AG04450 (cell line): Measurements from ENCODE around the gene FAM219A. TPM values are rescaled to one million over a fixed set of nuclear protein-coding genes. Genes with fewer than 3 reads are reported as not detected.

Experiments
- CTCF ChIA-PET: fragments of 300-600, 350-600 bp; formaldehyde crosslinking; extraction: SDS; loops from one replicate; lab custom pipeline; 2022; ENCODE audit warnings: antibody characterized with exemption, inconsistent platforms; lab: Charles Lee
- POLR2A ChIA-PET: fragments of 350-600 bp; formaldehyde crosslinking; extraction: SDS; loops from one replicate; lab custom pipeline; 2021; ENCODE audit warnings: antibody characterized with exemption, inconsistent platforms; lab: Yijun Ruan, JAX
- DNase-seq: peaks from one replicate; pipeline ENCODE4 v3.0.0-alpha.2; 2011; ENCODE audit warnings: low read depth, low spot score
- H3K27ac ChIP-seq: one replicate; pipeline ENCODE4 v1.5.1; 2012; ENCODE audit warnings: low read depth, low read length, control low read depth
- H3K27me3 ChIP-seq: one replicate; pipeline ENCODE4 v1.6.0; 2012; ENCODE audit warnings: low read length; ENCODE audit not compliant: control insufficient read depth, insufficient read depth
- H3K4me3 ChIP-seq: 2 replicates; pipeline ENCODE4 v1.5.1; 2011; ENCODE audit warnings: mild to moderate bottlenecking, low read depth, low read length, control low read depth
- H3K9me3 ChIP-seq: 2 replicates; pipeline ENCODE4 v1.5.1; 2012; ENCODE audit warnings: low read length; ENCODE audit not compliant: control insufficient read depth, insufficient read depth
- polyA plus RNA-seq: library from polyadenylated mRNA; depleted of rRNA; stranded (reverse); fragments of >200 nt; gene quantifications from 2 replicates; pipeline ENCODE4 v1.2.3, GENCODE V29; 2011
- TF ChIP-seq, protein P1 (sequence below): IDR thresholded peaks from 2 replicates; pipeline ENCODE4 v1.5.1; 2011; ENCODE audit warnings: low read depth, low read length, control low read depth, inconsistent platforms

FAM219A gene
- polyA plus RNA-seq, 1 experiment = 8.0 TPM

DNA sequence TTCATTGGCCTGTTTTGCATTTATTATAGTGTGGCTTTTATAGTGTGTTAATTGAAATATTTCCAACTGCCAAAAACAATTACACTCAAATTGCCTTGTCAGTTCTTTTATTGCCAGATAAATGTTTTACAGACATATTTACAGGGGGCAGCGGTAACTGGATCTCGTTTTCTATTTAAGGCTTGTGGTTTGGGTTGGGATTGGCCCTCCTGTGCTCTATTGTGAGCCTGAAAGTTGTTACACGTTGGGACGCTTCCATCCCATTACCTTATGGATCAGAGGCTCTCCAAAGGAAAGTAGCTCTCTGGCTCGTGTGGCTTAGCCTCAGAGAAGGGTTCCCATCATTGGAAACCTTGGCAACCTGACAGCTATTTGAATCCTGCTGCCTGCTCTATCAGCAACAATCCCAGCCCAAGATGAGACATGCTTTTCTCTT, 21.1 kb upstream of the FAM219A start:
- CTCF ChIA-PET = interaction anchor here (0.9 to 1.6 kb wide), 3 partner anchors 21 to 76 kb away, joined by 3 to 5 read pairs (median 3); no protein-coding TSS in a partner anchor
- TF ChIP-seq, protein P1, sequence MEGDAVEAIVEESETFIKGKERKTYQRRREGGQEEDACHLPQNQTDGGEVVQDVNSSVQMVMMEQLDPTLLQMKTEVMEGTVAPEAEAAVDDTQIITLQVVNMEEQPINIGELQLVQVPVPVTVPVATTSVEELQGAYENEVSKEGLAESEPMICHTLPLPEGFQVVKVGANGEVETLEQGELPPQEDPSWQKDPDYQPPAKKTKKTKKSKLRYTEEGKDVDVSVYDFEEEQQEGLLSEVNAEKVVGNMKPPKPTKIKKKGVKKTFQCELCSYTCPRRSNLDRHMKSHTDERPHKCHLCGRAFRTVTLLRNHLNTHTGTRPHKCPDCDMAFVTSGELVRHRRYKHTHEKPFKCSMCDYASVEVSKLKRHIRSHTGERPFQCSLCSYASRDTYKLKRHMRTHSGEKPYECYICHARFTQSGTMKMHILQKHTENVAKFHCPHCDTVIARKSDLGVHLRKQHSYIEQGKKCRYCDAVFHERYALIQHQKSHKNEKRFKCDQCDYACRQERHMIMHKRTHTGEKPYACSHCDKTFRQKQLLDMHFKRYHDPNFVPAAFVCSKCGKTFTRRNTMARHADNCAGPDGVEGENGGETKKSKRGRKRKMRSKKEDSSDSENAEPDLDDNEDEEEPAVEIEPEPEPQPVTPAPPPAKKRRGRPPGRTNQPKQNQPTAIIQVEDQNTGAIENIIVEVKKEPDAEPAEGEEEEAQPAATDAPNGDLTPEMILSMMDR = no peak
- POLR2A ChIA-PET = no interaction called here
- Histone ChIP-seq H3K4me3 (no peak overlapping the region), H3K27ac (no peak overlapping the region), H3K27me3 (peaks cover 28% of the 10 kb centered on the region), H3K9me3 (no peaks in the 10 kb centered on the region)
- no peak for DNase-seq

DNA sequence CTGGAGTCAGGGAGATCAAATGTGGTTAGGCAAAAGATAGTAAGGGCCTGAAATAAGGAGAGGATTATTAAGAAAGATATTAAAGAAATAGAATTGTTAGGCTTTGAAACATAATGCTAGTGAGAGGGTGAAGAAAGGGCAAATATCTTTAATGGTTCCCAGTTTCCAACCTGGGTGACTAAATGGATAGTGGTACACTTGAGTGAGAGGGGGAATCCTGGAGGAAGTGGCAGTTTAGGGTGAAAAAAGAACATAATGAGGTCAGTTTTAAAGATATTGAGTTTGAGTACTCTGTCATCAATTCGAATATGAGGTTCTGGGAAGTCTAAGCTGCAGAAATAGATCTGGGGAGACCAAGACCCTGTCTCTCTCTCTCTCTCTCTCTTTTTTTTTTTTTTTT, 19.2 kb upstream of the FAM219A start:
- DNase-seq = no peak
- Histone ChIP-seq H3K27ac (no peak overlapping the region), H3K9me3 (no peaks in the 10 kb centered on the region), H3K4me3 (no peak overlapping the region), H3K27me3 (peaks cover 28% of the 10 kb centered on the region)
- POLR2A ChIA-PET = no interaction called here
- CTCF ChIA-PET = no interaction called here
- TF ChIP-seq, protein P1 = no peak

DNA sequence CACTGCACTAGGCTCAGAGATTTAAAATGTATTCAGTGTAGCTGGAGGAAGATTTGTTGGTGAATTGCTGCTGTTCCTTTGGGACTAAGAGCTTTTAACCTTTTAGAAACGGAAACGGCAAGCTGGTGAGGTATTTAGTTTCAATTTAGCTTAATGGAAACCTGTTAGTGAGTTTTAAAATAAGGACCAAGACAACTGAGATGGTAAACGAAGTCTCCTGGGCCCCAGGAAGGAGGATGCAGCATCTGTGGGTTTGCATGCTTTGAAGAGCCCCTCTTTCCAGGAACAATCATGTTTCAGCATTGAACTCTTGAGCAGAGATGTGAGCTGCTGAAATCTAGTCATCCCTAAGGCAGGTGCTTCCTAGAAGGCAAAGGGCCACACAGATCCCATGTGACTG, 16.7 kb upstream of the FAM219A start:
- TF ChIP-seq, protein P1 = no peak
- H3K4me3 ChIP-seq = no peak overlapping the region
- no peak for DNase-seq
- POLR2A ChIA-PET = no interaction called here
- no peak overlapping the region for H3K27ac ChIP-seq
- CTCF ChIA-PET = interaction anchor here (0.8 kb wide), 1 partner anchor 25 kb away, joined by 3 read pairs; no protein-coding TSS in a partner anchor
- H3K9me3 ChIP-seq = no peaks in the 10 kb centered on the region
- H3K27me3 ChIP-seq = peaks cover 28% of the 10 kb centered on the region

DNA sequence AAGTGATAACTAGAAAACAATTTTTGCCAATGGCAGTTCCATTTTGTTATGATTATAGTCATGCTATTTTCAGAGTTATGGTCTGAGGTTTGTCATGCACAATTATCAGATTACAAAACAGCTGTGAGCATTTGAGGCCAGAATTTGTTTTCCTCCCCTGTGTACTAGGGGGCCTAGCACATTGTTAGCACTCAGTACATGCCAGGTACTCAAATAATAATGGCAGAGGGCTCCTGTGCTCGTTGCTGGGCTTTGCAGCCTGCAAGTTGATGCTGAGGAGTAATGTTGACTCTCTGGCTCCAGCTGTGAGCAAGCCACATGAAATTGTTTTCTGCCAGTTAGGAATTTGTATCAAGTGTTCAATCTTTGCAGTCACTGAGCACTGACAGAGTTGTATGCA, 7.1 kb upstream of the FAM219A start:
- no peak overlapping the region for H3K27ac ChIP-seq
- TF ChIP-seq, protein P1 = no peak
- peaks cover 18% of the 10 kb centered on the region for H3K27me3 ChIP-seq
- ChIA-PET CTCF (interaction anchor here (0.5 to 2.2 kb wide), 3 partner anchors 10 to 62 kb away, joined by 3 to 11 read pairs (median 4); no protein-coding TSS in a partner anchor), POLR2A (no interaction called here)
- no peaks in the 10 kb centered on the region for H3K9me3 ChIP-seq
- H3K4me3 ChIP-seq = no peak overlapping the region
- no peak for DNase-seq

DNA sequence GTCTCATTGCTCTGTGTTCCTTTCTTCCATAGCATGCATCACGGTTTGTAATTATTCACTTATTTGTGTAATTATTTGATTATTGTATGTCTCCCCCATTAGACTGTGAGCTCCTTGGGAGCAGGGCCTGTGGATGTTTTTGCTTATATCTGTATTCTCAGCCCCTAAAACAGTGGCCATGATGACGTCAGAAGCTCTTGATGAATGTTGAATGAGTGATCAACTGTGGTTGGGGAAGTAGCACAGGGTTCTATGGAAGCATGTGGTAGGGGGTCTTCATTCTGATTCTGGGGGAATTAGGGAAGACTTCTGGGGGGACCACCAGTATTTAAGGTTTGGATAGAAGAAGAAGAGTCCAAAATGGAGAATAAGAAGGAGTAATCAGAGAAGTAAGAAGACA, 6.2 kb upstream of the FAM219A start:
- Histone ChIP-seq H3K9me3 (no peaks in the 10 kb centered on the region), H3K27ac (no peak overlapping the region), H3K4me3 (no peak overlapping the region), H3K27me3 (peaks cover 17% of the 10 kb centered on the region)
- ChIA-PET CTCF (interaction anchor here (1.1 to 2.2 kb wide), 2 partner anchors 37 to 61 kb away, joined by 4 to 11 read pairs; no protein-coding TSS in a partner anchor), POLR2A (no interaction called here)
- TF ChIP-seq, protein P1 = no peak
- no peak for DNase-seq
